MM.1S (cell line): ENCODE results near the gene CNTNAP2.

Experiments used
- DNase-seq: peaks from one replicate; pipeline ENCODE4 v3.0.0-alpha.2; 2015
- H2AFZ ChIP-seq: fragments of 300-600 bp; sonication (generic); 2 replicates; pipeline ENCODE4 v1.6.0; 2016; ENCODE audit warnings: antibody characterized with exemption, low read length
- H3F3A ChIP-seq: fragments of 300-600 bp; sonication (generic); 2 replicates; pipeline ENCODE4 v1.6.1; 2016; ENCODE audit warnings: mild to moderate bottlenecking, antibody characterized with exemption, low read length, moderate library complexity, mixed read lengths; ENCODE audit not compliant: insufficient read depth
- H3K27ac ChIP-seq: fragments of 300-600 bp; sonication (generic); 2 replicates; pipeline ENCODE4 v1.5.1; 2016; ENCODE audit warnings: mild to moderate bottlenecking, low read length
- H3K27me3 ChIP-seq: fragments of 300-600 bp; sonication (generic); replicated peaks from 2 replicates; pipeline ENCODE4 v1.6.0; 2016; ENCODE audit warnings: low read length; ENCODE audit not compliant: insufficient read depth
- H3K36me3 ChIP-seq: fragments of 300-600 bp; sonication (generic); replicated peaks from 2 replicates; pipeline ENCODE4 v1.6.1; 2016; ENCODE audit warnings: mild to moderate bottlenecking, low read length, mixed read lengths; ENCODE audit not compliant: insufficient read depth
- H3K4me1 ChIP-seq: fragments of 300-600 bp; sonication (generic); 2 replicates; pipeline ENCODE4 v1.6.1; 2016; ENCODE audit warnings: low read length, mixed read lengths
- H3K4me2 ChIP-seq: fragments of 300-600 bp; sonication (generic); 2 replicates; pipeline ENCODE4 v1.6.0; 2016; ENCODE audit warnings: low read depth, low read length
- H3K4me3 ChIP-seq: fragments of 300-600 bp; sonication (generic); 2 replicates; pipeline ENCODE4 v1.5.1; 2016; ENCODE audit warnings: low read length, mixed read lengths
- H3K79me2 ChIP-seq: fragments of 300-600 bp; sonication (generic); 2 replicates; pipeline ENCODE4 v1.6.1; 2016; ENCODE audit warnings: mixed run types, low read length, mixed read lengths
- H3K9ac ChIP-seq: fragments of 300-600 bp; sonication (generic); 2 replicates; pipeline ENCODE4 v1.6.1; 2016; ENCODE audit warnings: low read length, mixed read lengths
- H3K9me2 ChIP-seq: fragments of 300-600 bp; sonication (generic); replicated peaks from 2 replicates; pipeline ENCODE4 v1.6.1; 2016; ENCODE audit warnings: mild to moderate bottlenecking, low read length, mixed read lengths; ENCODE audit not compliant: insufficient read depth
- H3K9me3 ChIP-seq: fragments of 300-600 bp; sonication (generic); replicated peaks from 2 replicates; pipeline ENCODE4 v1.6.1; 2016; ENCODE audit warnings: mild to moderate bottlenecking, low read length, mixed read lengths; ENCODE audit not compliant: insufficient read depth
- H4K20me1 ChIP-seq: fragments of 300-600 bp; sonication (generic); 2 replicates; pipeline ENCODE4 v1.6.1; 2016; ENCODE audit warnings: mild to moderate bottlenecking, low read length, moderate library complexity, mixed read lengths; ENCODE audit not compliant: insufficient read depth
- EZH2 ChIP-seq: fragments of 300-600 bp; sonication (generic); optimal IDR thresholded peaks from 2 replicates; pipeline ENCODE3; 2017; ENCODE audit warnings: low read depth, mild to moderate bottlenecking, antibody characterized with exemption, low read length, mixed read lengths
- EZH2phosphoT487 ChIP-seq: fragments of 300-600 bp; sonication (generic); IDR thresholded peaks from 2 replicates; pipeline ENCODE4 v1.6.1; 2018; ENCODE audit warnings: antibody characterized with exemption, low read length
- TF ChIP-seq, protein P1 (sequence below): fragments of 300-600 bp; sonication (generic); IDR thresholded peaks from 2 replicates; pipeline ENCODE4 v1.5.1; 2016; ENCODE audit warnings: antibody characterized with exemption, low read length, mixed read lengths

Gene CNTNAP2

DNA sequence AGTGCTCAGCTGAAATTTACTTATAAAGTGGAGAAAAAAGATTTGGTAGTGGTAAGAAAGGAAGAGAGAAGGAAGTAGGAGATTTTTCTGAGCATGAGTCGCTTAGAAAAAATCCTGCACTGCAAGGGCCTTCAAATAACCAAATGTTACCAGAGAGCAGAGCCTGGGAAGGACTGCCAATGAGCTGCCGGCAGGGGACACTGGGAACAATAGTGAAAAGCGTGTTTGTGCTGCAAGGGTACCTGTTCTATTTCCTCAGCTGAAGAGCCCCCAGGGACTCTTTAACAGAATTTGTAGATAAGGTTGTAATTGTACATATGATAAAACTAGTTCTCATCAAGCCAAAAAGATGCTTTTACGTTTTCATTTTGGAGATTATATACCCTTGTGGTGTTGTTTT, 1777.7 kb downstream of the CNTNAP2 start:
- Histone ChIP-seq H3K36me3 (no peaks in the 10 kb centered on the region), H3K79me2 (no peaks in the 10 kb centered on the region), H2AFZ (no peak overlapping the region), H3F3A (no peaks in the 10 kb centered on the region), H3K27me3 (no peaks in the 10 kb centered on the region), H4K20me1 (no peaks in the 10 kb centered on the region), H3K9ac (no peak overlapping the region), H3K9me2 (no peaks in the 10 kb centered on the region), H3K27ac (no peak overlapping the region), H3K9me3 (no peaks in the 10 kb centered on the region), H3K4me1 (no peaks in the 10 kb centered on the region), H3K4me2 (no peak overlapping the region), H3K4me3 (no peak overlapping the region)
- no peak for DNase-seq
- TF ChIP-seq, protein P1, sequence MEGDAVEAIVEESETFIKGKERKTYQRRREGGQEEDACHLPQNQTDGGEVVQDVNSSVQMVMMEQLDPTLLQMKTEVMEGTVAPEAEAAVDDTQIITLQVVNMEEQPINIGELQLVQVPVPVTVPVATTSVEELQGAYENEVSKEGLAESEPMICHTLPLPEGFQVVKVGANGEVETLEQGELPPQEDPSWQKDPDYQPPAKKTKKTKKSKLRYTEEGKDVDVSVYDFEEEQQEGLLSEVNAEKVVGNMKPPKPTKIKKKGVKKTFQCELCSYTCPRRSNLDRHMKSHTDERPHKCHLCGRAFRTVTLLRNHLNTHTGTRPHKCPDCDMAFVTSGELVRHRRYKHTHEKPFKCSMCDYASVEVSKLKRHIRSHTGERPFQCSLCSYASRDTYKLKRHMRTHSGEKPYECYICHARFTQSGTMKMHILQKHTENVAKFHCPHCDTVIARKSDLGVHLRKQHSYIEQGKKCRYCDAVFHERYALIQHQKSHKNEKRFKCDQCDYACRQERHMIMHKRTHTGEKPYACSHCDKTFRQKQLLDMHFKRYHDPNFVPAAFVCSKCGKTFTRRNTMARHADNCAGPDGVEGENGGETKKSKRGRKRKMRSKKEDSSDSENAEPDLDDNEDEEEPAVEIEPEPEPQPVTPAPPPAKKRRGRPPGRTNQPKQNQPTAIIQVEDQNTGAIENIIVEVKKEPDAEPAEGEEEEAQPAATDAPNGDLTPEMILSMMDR: no peak
- TF ChIP-seq EZH2phosphoT487 (no peak), EZH2 (no peak)

GRCh38 chr7:147896121-147896520, 1779.5 kb downstream of the CNTNAP2 start:
- Histone ChIP-seq H3K9me2 (no peaks in the 10 kb centered on the region), H3K27ac (no peak overlapping the region), H3K79me2 (no peaks in the 10 kb centered on the region), H3K9me3 (no peaks in the 10 kb centered on the region), H3K36me3 (no peaks in the 10 kb centered on the region), H3K4me1 (no peaks in the 10 kb centered on the region), H3F3A (no peaks in the 10 kb centered on the region), H4K20me1 (no peaks in the 10 kb centered on the region), H3K4me2 (no peak overlapping the region), H3K27me3 (no peaks in the 10 kb centered on the region), H2AFZ (no peak overlapping the region), H3K4me3 (no peak overlapping the region), H3K9ac (no peak overlapping the region)
- TF ChIP-seq, protein P1: no peak
- TF ChIP-seq EZH2phosphoT487 (no peak), EZH2 (no peak)
- DNase-seq: no peak

DNA sequence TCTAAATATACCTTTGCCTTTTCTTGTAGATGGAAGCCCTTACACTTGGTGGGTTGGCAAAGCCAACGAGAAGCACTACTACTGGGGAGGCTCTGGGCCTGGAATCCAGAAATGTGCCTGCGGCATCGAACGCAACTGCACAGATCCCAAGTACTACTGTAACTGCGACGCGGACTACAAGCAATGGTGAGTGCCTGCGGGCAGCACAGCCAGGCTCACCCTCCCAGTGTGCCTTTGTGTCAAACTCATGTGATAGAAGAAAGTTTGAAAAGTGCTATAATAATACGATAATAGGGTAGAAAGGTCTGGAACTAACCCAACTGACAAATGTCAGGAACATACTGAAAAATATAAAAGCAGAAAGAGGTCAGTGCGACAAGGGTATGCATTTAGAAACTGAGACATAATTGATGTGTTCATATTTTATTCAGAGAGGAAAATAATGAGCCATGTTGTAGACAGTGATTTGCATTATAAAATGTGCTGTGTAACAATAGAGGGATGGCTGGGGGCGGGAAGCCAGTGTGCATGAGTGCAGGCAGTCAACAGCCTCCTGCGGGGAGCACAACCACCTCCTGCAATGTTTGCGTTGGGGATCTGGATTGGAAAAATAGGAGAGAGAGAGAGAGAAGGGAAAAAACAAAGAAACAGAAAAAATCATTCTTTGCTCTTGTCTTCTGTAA, 1787.1 kb downstream of the CNTNAP2 start:
- no peaks in the 10 kb centered on the region for H3K36me3 ChIP-seq
- no peak overlapping the region for H3K27ac ChIP-seq
- no peak overlapping the region for H2AFZ ChIP-seq
- no peaks in the 10 kb centered on the region for H3K4me1 ChIP-seq
- H3K9me3 ChIP-seq: no peaks in the 10 kb centered on the region
- H3K9me2 ChIP-seq: no peaks in the 10 kb centered on the region
- no peak for TF ChIP-seq EZH2
- no peak for TF ChIP-seq EZH2phosphoT487
- TF ChIP-seq, protein P1: no peak
- H4K20me1 ChIP-seq: no peaks in the 10 kb centered on the region
- no peak for DNase-seq
- no peak overlapping the region for H3K9ac ChIP-seq
- H3K4me3 ChIP-seq: no peak overlapping the region
- no peaks in the 10 kb centered on the region for H3F3A ChIP-seq
- H3K4me2 ChIP-seq: no peak overlapping the region
- H3K79me2 ChIP-seq: no peaks in the 10 kb centered on the region
- no peaks in the 10 kb centered on the region for H3K27me3 ChIP-seq
